Nephron (organoid): ENCODE measurements around the gene ZBTB2.

ENCODE experiments used
- H3K27ac Mint-ChIP-seq, 3 experiments: 2 replicates each; pipeline ENCODE4 v1.8.0; 2020; ENCODE audit warnings: mixed read lengths in 3 of 3, mild to moderate bottlenecking in 2 of 3, moderate library complexity in 1 of 3
- H3K27me3 Mint-ChIP-seq: 2 replicates; pipeline ENCODE4 v1.8.0; 2021; ENCODE audit warnings: low read depth, mild to moderate bottlenecking, moderate library complexity, mixed read lengths
- H3K36me3 Mint-ChIP-seq: 2 replicates; pipeline ENCODE4 v1.8.0; 2020; ENCODE audit warnings: low read depth, mixed read lengths
- H3K4me1 Mint-ChIP-seq: 2 replicates; pipeline ENCODE4 v1.8.0; 2020; ENCODE audit warnings: mixed read lengths
- H3K4me3 Mint-ChIP-seq, 3 experiments: 2 replicates each; pipeline ENCODE4 v1.8.0; 2020; ENCODE audit warnings: mild to moderate bottlenecking in 3 of 3, mixed read lengths in 3 of 3, moderate library complexity in 2 of 3
- H3K9me3 Mint-ChIP-seq: 2 replicates; pipeline ENCODE4 v1.8.0; 2020; ENCODE audit warnings: mixed read lengths
- CTCF ChIP-seq, 3 experiments: fragments of 200-600 bp; sonication (generic); IDR thresholded peaks; one replicate each; pipeline ENCODE4 v1.5.0; 2021; ENCODE audit warnings: antibody characterized with exemption in 3 of 3; ENCODE audit not compliant: unreplicated experiment in 3 of 3

Gene ZBTB2

GRCh38 chr6:151412909-151413308, 21.6 kb upstream of the ZBTB2 start:
- no peak for TF ChIP-seq CTCF (IDR thresholded peaks at IDR 0.05; ENCODE audit: unreplicated experiment in 3 of 3)
- Mint-ChIP-seq H3K36me3 (peaks cover 81% of the 10 kb centered on the region), H3K27me3 (no peaks in the 10 kb centered on the region), H3K4me1 (no peaks in the 10 kb centered on the region), H3K9me3 (peaks cover 21% of the 10 kb centered on the region), H3K4me3 (no peak overlapping the region), H3K27ac (no peak overlapping the region)

- TF ChIP-seq CTCF (IDR thresholded peaks at IDR 0.05; ENCODE audit: unreplicated experiment in 3 of 3), result no peak
- peaks cover 16% of the 10 kb centered on the region for H3K9me3 Mint-ChIP-seq
- H3K4me3 Mint-ChIP-seq, result no peak overlapping the region
- H3K27ac Mint-ChIP-seq, result peak overlapping the region in 1 of 3 experiments; percentile 9
- peaks cover 75% of the 10 kb centered on the region for H3K36me3 Mint-ChIP-seq
- H3K4me1 Mint-ChIP-seq, result peaks cover 3% of the 10 kb centered on the region
- H3K27me3 Mint-ChIP-seq, result no peaks in the 10 kb centered on the region
Measured at GRCh38 chr6:151409679-151410078, 18.3 kb upstream of the ZBTB2 start.

- Mint-ChIP-seq H3K9me3 (peaks cover 12% of the 10 kb centered on the region), H3K27ac (peak overlapping the region in 1 of 3 experiments; percentile 9), H3K4me3 (no peak overlapping the region), H3K36me3 (peaks cover 70% of the 10 kb centered on the region), H3K27me3 (no peaks in the 10 kb centered on the region), H3K4me1 (peaks cover 3% of the 10 kb centered on the region)
- no peak for TF ChIP-seq CTCF (IDR thresholded peaks at IDR 0.05; ENCODE audit: unreplicated experiment in 3 of 3)
Measured at GRCh38 chr6:151409260-151409659, 17.9 kb upstream of the ZBTB2 start.

GRCh38 chr6:151408858-151409257, 17.5 kb upstream of the ZBTB2 start:
- no peaks in the 10 kb centered on the region for H3K27me3 Mint-ChIP-seq
- peaks cover 67% of the 10 kb centered on the region for H3K36me3 Mint-ChIP-seq
- H3K27ac Mint-ChIP-seq, result peak overlapping the region in 1 of 3 experiments; percentile 9
- H3K9me3 Mint-ChIP-seq, result peaks cover 9% of the 10 kb centered on the region
- H3K4me3 Mint-ChIP-seq, result no peak overlapping the region
- H3K4me1 Mint-ChIP-seq, result peaks cover 3% of the 10 kb centered on the region
- TF ChIP-seq CTCF (IDR thresholded peaks at IDR 0.05; ENCODE audit: unreplicated experiment in 3 of 3), result no peak

- Mint-ChIP-seq H3K4me1 (peaks cover 3% of the 10 kb centered on the region), H3K27ac (peak overlapping the region in 1 of 3 experiments; percentile 9), H3K36me3 (peaks cover 57% of the 10 kb centered on the region), H3K9me3 (no peaks in the 10 kb centered on the region), H3K4me3 (no peak overlapping the region), H3K27me3 (no peaks in the 10 kb centered on the region)
- TF ChIP-seq CTCF (IDR thresholded peaks at IDR 0.05; ENCODE audit: unreplicated experiment in 3 of 3), result no peak
Measured at GRCh38 chr6:151403919-151404308, 12.6 kb upstream of the ZBTB2 start.

GRCh38 chr6:151402228-151402627, 10.9 kb upstream of the ZBTB2 start:
- Mint-ChIP-seq H3K9me3 (no peaks in the 10 kb centered on the region), H3K36me3 (peaks cover 55% of the 10 kb centered on the region), H3K4me3 (no peak overlapping the region), H3K4me1 (peaks cover 7% of the 10 kb centered on the region), H3K27ac (peak overlapping the region in 2 of 3 experiments; percentile 13 to 40), H3K27me3 (no peaks in the 10 kb centered on the region)
- TF ChIP-seq CTCF (IDR thresholded peaks at IDR 0.05; ENCODE audit: unreplicated experiment in 3 of 3), result no peak
